GM12875 (cell line): ENCODE data around the gene SMURF2.

Source experiments
- H3K4me3 ChIP-seq: one replicate; pipeline ENCODE4 v1.5.1; 2011; ENCODE audit warnings: low read depth, low read length, control low read depth
- TF ChIP-seq, protein P1 (sequence below): IDR thresholded peaks from 2 replicates; pipeline ENCODE4 v1.5.1; 2011; ENCODE audit warnings: low read depth, mild to moderate bottlenecking, control low read depth, inconsistent platforms, low read length, moderate library complexity, borderline replicate concordance; ENCODE audit not compliant: insufficient read depth

Gene SMURF2

DNA sequence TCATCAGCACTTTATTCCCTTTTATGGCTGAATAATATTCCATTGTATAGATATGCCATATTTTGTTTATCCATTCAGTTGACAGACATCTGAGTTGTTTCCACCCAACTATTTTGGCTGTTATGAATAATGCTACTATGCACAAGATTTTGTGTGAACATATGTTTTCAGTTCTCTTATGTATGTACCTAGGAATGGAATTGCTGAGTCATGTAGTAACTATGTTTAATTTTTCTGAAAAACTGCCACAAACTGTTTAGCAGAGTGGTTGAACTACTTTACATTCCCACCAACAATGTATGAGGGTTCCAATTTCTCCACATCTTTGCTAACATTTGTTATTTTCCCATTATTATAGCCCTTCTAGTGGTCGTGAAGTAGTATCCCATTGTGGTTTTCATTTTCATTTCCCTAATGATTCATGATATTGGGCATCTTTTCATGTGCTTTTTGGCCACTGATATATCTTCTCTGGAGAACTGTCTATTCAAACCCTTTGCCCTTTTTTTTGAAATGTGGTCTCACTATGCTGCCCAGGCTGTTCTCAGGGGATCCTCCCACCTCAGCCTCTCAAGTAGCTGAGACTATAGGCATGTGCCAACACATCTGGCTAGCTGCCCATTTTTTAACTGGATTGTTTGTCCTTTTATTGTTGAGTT lies 26.3 kb downstream of the SMURF2 start:
- no peak overlapping the region for H3K4me3 ChIP-seq
- TF ChIP-seq, protein P1, sequence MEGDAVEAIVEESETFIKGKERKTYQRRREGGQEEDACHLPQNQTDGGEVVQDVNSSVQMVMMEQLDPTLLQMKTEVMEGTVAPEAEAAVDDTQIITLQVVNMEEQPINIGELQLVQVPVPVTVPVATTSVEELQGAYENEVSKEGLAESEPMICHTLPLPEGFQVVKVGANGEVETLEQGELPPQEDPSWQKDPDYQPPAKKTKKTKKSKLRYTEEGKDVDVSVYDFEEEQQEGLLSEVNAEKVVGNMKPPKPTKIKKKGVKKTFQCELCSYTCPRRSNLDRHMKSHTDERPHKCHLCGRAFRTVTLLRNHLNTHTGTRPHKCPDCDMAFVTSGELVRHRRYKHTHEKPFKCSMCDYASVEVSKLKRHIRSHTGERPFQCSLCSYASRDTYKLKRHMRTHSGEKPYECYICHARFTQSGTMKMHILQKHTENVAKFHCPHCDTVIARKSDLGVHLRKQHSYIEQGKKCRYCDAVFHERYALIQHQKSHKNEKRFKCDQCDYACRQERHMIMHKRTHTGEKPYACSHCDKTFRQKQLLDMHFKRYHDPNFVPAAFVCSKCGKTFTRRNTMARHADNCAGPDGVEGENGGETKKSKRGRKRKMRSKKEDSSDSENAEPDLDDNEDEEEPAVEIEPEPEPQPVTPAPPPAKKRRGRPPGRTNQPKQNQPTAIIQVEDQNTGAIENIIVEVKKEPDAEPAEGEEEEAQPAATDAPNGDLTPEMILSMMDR, result no peak

DNA sequence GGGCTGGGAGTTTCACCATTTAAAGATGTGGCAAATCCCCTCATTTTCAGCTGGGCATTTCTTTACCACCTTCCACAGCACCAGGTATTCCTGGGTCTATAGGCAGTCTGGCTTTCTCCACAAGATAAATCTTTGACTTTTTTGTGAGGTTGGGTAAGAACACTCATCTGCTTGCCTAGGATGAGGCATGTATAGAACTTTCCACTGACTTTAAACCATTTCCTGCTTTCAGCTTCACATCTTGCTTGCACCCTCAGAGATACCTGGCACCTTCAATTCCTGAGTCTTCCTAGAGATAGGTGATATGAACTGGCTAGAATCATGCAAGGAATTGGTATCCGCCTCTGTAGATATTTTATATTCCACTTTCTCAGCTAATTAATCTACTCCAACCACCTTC lies 27.9 kb downstream of the SMURF2 start:
- TF ChIP-seq, protein P1, result no peak
- H3K4me3 ChIP-seq, result no peak overlapping the region

DNA sequence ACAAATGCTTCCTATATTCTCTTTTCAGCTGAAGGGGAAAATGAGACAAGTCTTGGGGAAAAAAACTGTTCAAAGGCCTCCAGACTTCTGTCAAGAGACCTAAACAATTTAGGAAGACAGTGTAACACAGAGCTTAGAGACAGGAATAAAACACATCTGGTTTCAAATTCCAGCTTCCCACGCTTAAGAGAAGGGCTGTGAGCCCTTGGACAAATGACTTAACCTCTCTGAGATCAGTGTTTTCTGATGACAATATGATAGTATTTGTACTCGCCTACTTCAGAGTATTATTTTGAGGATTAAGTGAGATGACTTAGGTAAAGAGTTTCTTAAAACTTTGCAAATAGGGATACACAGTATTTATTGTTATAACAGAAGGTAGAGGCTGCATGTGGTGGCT lies 29.5 kb downstream of the SMURF2 start:
- H3K4me3 ChIP-seq, result no peak overlapping the region
- TF ChIP-seq, protein P1, result no peak

DNA sequence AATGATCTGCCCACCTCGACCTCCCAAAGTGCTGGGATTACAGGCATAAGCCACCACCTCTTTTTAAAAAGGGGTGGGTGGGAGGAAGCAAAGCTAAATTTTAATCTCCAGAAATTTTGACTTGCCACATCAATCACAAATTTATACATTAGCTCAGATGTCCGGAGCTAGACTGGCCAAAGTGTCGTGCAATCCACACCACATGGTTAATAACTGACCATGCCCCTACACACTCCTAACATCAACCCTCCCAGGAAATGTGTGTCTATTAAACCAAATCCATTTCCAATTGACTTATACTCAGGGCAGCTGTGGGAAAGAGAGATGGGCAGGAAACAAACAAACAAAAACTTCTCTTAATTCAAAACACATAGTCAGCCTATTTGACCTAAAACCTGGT lies 29.9 kb downstream of the SMURF2 start:
- TF ChIP-seq, protein P1, result no peak
- H3K4me3 ChIP-seq, result no peak overlapping the region

DNA sequence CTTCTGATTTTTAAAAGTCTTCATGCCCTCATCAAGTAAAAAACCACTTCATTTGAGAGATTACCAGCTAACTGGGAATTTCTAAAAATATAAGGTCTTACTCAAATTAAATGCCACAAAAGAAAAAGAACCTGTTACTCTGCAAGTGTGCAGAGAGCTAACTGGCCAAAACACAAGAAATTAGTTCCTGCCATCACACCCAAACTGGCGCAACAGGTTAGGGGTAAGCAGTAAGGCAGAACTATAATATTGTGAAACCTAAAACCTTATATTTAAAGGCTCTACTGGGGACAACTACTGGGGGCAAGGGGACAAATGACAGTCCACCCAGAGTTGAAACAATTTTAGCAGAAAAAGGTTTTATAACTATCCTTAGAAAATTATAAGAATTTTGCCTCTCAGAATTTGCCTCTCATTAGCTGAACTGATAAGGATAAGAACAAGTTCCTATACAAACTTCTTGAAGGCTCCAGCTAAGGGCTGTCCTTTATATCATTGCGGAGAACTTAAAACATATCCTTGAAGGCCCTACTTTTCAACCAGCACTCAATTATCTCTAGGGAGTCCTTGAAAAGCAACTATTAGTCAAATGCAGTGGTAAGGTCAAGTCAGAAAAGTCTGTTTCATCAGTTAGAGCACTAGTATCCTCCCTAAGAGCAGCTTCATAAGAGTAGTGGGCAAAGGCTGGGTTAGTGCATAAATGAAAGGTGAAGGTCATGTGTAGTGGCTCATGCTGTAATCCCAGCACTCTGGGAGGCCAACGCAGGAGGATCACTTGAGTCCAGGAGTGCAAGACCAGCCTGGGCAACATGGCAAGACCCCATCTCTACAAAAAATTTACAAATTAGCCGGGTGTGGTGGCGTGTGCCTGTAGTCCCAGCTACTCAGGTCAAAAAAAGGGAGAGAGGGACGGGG lies 31.5 kb downstream of the SMURF2 start:
- TF ChIP-seq, protein P1, result no peak
- no peak overlapping the region for H3K4me3 ChIP-seq

DNA sequence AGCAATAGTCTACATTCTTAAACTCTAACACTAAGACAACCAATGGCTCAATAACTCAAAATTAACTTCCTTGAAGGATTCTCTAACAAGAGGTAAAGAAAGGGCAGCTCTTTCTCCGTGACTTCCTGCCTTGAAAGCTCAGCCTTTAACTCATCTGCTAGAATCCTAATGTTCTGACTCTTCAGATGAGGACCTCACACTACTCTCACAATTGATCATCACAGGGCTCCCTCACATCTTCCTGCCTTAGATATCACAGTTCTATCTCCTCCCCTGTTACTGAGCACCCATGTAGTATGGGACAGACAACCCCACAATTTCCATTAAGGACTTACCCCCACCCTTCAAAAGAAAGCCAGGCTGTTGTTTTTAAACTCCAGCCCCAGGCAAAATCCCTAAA lies 33.5 kb downstream of the SMURF2 start:
- TF ChIP-seq, protein P1, result no peak
- H3K4me3 ChIP-seq, result no peak overlapping the region
